ENCODE data around the gene ANKH.

ANKH gene

DNA sequence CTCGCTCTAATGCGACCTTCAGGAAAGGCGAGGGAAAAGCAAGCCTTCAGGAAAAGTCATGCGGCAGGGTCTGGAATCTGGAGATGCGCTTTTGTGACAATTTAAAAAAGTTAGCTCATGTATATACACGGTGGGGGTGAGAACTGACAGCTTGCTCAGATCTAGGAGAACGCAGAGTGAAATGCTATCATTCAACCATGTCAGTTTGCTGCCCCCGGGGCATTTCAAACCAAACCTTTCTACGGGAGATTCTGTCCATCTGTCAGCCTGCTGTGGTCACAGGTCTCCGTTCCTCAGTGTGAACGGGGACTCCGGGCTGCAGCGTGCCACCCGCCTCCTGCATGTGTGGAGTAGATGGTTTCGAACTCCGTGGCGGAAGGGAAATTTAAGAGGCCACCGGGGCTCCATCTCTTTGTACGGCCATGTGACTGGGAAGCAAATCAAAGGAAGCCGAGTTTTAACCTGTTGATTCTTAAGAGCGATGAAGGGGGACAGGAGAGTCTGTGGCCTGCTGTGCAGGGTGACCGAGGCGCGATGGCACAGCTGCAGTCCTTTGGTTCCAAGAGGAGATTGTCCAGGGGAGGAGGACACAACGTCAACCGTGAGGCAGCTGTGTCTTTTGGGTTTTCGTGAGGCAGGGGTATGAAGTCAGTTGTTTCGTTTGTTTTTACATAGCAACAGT lies 161.1 kb downstream of the ANKH start:
- DNase-seq = no peak

GRCh38 chr5:14708551-14708950 lies 163.0 kb downstream of the ANKH start:
- no peak for DNase-seq

DNA sequence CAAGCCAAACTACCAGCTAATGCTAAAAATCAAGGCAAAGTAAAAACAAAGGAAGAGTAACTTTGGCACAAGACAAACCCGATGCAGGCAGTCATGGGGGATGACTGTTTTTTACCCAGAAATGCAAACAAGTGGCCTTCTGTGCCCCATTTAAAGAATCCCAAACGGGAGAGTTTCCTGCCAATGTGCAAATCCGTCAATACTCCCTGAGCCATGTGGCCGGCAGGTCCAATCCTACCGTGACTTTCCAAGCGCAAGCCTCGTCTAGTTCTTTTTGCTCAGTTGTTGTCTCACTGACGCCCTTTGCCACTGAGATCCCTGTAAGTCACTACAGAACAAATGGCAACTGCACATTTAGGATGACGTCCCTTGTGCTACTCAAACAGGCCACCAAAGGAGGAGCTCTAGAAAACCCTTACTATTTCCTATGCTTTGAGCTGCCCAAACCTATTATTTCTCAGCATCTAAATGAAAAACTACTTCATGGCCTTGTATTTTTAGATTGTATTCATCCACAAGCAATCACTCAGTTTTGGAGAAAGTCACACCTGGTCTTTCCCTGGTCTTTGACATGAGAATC lies 163.7 kb downstream of the ANKH start:
- no peak for DNase-seq

DNA sequence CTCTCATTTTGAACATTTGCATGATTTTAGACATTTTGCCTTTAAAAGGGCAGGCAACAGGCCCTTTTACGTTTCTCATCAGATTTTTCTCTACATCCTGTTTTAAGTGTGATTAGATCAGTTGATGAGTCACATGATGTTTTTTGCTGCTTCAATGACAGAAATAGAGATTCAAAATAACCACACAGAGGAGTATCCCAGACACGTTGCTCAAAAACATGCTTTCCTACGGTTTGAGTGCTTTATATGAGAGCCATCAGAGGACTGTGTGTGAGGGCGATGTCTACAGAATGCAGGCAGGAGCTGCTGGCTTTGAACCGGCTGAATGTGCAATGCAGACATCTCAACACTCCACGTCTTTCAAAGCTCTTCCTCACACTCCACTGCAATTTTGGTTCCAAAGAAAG lies 165.0 kb downstream of the ANKH start:
- no peak for DNase-seq

- no peak for DNase-seq
These were observed 166.0 kb downstream of the ANKH start for GRCh38 chr5:14705556-14705955.

DNA sequence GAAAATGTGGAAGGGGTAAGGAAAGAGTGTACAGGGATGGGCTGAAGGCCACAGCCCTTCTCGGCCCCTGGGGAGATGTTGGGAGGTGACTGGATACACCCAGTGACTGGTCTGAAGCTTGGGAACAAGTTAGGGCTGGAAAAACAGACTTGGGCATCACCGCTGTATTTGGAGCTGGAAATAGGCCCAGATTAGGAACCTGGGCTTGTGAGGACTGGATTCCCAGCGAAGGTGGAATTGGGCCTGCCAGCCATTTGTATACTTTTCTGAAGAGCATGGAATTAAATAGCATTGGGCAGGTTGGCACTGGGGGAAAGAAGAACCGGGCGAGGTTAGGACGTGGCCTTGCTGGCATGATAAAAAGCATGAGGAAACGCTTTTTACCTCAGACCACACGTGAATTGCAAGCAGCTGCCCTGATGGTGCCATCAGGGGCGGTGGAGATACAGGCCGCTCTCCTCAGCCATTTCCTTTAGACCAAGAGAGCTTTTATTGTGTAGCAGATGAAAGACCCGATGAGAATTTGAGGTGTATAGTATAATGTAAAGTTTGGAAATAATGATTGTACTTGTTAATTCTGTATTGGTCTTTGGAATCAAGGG lies 169.2 kb downstream of the ANKH start:
- no peak for DNase-seq

- no peak for DNase-seq
These were observed 170.0 kb downstream of the ANKH start for GRCh38 chr5:14701556-14701955.

DNA sequence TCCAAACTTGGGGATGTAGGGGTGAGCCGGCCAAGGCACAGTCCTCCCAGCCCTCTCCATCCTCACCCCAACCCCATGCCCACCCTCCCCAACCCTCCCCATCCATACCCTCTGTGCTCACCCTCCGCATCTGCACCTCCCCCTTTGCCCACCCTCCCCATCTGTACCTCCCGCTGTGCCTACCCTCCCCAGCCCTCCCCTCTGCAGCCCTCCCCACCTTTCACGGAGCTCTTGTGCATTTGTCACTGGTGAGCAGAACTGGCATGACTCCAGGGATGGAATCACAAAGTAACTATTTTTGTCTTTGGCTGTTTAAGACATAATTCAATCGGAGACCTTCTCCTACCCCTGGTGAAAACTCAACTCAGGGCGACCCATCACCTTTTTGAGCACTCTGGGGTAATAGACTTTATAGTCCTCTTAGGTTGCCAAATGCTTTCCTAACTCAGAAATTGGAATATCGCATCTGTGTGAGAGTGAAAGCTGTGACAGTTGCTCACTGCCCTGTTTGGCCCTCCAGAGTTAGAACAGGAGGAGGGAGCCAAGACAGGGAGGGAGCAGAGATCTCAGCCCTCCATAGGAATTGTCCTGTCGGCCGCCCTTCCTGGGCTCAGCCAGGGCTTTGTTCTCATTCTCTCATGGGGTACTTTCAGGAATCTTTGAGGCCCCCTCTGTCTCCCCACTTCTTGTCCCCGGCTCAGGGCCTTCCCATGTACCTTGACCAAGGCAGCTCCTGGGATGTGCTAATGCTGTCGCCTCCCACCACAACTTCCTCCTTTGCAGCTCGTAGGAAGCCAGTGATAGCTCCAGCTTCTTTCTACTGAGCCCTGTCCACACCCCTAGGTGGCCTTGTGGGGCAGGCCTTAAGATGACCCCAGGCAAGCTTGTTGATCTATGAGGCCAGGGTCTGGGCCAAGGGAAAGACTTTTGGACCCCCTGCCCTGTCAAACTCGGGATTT lies 170.8 kb downstream of the ANKH start:
- no peak for DNase-seq

DNA sequence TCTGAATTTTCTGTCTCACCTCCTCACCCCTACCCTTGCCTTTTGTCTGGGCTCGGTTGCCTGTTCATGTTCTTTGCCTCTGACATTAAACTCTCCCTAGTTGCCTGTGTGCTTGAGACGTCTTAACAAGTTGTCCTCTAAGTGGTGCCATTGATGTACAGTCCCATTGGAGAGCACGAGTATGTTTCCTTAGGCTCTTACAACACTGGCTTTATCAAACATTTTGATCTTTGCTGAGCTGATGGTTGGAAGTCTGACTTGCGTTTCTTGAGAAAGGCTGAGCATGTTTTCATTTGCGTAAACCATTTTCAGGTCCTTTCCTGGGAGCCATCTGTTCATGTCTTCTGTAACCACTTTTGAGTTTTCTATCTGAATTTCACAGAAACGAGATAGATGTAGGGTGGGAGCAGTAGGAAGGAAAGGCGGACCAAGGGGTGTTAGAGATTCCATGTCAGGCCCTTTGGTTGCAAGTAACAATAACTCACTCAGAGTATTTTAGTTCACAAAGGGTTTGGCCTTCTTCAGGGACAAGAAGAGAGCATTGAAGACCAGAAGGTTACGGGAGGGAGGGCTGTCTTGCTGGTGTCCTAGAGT lies 171.7 kb downstream of the ANKH start:
- no peak for DNase-seq

DNA sequence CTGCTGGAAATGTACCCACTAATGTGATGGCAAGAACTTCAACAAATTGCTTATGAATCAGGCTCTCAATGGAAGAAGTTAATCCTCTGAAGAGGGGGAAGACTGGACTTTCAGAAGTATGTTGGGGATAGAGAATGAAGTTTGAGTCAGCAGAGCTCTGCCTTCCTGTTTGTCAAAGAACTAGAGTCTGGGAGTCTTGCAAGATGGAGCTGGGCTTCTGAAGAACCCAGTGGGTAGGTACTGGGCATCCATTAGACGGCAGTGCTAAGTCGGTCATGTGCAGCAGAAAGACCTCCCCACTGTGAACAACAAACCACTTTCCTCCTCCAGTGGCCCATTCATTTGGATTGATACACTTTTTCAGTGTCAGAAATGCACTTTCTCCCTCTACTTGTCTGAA lies 172.4 kb downstream of the ANKH start:
- no peak for DNase-seq

DNA sequence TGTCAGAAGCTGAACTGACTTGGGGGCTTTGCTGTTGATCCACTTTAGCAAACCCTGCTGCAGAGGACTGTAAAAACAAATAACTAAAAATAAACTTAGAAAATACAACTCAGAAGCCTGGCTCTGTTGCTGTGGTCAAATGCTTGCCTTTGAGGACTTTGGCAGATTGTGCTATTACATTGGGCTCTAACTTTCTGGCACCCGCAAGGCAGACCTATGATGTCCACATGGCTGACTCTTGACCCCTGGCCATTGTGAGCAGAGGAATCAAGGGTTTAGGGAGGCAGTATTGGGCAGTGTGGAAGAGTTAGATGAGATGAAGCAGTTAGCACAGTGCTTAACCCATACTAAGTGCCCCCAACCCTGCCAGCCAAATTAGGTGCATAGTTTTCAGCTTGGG lies 173.1 kb downstream of the ANKH start:
- no peak for DNase-seq

- DNase-seq = no peak
These were observed 174.7 kb downstream of the ANKH start for GRCh38 chr5:14696851-14697250.

GRCh38 chr5:14696057-14696456 lies 175.5 kb downstream of the ANKH start:
- DNase-seq = no peak

GRCh38 chr5:14695152-14695551 lies 176.4 kb downstream of the ANKH start:
- no peak for DNase-seq

DNA sequence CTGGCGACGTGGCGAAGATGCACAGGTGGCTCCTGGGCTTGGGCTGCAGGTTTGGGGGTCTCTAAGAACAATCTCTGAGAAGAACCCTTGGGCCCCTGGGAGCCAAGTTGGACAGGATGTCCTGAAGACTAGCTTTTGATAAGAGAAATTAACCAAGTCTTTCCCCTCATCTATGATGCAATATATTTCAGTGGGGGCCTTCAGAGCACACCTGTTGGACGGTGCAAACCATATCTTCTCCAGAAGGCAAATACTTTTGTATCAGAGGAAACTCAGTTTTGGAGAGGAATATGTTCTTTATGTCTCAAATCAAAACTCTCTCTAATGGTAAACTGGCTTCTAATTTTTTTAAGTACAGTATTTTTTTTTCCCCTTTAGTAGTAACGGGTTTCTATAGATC lies 178.5 kb downstream of the ANKH start:
- DNase-seq = no peak

- DNase-seq = no peak
These were observed 184.4 kb downstream of the ANKH start for GRCh38 chr5:14687023-14687665.

DNA sequence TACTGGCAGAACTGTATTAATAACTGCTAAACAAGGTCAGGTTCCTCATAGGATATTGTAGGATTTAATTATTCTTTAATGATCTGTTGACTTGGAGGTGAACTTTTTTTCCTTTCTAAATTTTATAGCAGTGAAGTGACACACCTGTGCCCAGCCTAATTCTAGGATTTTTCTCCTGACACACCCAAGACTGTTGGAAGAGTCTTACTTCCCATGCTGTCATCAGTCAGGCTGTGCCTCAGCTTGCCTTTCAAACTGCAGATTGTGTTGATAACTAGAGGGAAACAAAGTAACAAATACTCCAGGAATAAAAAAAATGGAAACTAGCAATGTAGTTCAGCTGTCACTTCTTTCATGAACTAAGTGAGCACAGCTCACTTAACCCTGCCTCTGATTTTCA lies 185.1 kb downstream of the ANKH start:
- no peak for DNase-seq

DNA sequence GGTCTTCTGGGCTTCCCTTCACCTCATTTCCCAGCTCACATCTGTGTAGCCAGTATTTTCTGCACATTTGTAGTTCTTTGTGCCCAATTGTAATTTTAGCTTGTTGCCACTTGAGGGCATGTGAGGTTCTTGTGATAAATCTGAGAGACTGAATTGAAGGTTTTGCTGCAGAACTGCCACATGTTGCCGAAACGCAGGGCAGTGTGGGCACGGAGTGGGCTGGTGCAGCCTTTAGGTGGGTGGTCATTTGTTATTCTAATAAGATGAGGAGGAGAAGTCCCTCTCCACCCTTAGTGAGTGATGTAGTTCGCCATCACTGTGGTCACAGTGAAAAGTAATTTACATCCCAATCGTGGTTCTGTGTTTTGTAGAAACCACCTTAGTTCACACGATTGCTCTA lies 185.8 kb downstream of the ANKH start:
- DNase-seq = peak; percentile 86

DNA sequence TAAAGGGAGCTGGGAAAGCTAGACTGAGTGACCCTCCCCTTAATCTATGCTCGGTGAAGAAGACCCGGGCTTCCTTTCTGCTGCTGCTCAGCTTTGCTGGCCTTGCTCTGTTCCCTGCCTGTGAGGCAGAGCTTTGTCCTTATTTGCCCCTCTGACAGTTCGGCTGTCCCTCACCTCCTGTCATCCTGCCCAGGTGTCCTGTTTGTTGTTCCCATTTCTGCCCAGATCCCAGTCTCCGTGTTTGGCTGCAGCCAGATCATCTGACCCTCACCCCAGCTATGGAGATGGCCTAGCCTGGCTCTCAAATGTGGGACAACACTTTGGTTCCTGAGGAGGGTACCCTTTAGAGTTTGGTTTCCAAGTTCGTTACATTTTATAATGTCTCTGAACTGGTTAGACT lies 186.8 kb downstream of the ANKH start:
- no peak for DNase-seq

DNA sequence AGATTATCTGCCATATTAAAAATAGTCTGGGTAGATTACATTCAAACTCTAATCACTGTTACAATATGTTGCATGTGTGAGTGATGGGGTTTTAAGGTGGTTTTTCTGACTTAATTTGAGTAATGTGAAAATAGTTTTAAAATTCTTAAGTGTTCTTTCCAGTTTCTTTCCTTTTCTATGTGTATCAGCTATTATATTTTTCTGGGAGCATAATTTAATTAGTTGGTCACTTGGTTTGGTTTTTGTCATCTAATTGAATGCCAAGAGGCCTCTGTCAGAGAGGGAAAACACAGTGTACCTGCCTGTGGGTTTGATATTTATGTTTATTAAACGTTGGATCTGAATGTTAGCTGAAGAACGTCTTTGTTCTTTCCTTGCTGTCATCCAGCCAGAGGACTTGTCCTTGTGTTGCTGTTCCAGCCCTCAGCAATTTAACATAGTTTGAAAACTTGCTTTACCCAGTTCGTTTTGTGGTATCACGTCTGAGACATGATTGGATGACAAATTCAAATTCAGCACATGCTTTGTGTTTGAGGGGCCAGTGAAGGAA lies 187.6 kb downstream of the ANKH start:
- no peak for DNase-seq

- no peak for DNase-seq
These were observed 190.3 kb downstream of the ANKH start for GRCh38 chr5:14681236-14681752.

DNA sequence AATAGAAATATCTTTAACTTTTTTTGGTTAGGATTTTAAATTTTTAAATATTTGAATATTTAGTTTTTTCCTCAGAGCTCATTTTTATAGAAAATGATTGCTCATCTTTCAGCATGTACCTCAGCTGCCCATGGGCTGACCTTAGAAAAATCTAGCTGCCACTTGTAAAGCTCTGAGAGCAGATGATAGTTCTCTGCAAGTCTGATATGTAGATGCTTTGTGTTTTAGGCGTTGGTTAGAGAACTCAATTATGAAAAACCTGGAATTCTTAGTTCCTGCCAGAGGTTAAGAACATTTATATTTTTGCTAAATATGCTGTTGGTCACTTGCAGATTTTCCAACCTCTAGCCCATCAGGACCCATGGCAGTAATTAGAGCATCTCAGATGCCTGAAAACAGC lies 192.0 kb downstream of the ANKH start:
- DNase-seq = no peak

All from NCI-H748 treated with DMSO at 0.1 percent for 48 hours (cell line).